ENCODE measurements around the gene ENPP6.
"Not testable (repeated sequence)": the region's sequence is repeated elsewhere in the genome, so short reads cannot be mapped to it uniquely, and the experiment has no call there.

Gene ENPP6

GRCh38 chr4:184148738-184149637 lies 68.7 kb downstream of the ENPP6 start:
- no peak for DNase-seq (ENCODE audit: low read depth)

DNA sequence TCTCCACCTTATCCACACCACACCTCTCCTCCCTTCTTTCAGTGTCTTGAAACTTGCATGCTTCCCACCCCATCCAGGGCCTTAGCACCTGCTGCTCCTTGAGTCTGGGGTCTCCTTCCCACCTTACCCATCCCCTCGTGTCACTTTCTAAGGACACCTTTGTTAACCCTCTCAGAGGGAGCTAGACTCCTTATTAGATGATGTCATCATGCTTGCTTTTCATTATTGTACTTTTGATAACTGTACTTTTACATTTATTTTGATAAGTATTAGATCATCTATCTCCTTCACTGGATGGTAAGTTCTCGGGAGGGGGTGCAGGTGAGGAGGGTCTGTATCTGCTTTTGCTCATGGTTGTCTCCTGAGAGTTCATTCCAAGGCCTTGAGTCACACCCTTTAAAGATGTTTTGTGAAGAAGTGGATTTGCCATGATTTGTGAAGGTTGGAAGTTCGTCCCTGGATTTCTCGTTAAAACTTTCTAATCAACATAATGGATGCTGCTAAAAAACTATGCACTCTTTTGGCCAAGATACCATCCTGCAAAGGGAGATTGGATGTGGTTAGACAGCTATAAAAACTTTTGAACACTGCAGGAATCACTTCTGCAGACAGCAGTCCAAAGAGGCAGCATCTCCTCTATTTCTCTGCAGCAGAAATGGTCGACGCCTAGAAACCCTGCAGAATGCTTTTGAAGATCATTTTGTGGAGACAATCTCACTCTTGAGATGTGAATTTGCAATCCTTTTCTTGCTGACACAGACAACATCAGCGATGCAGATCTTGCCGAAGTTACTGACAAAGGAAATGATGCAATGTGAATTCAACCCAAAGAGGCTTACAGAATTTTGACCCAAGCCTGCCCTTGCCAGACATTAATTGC lies 69.6 kb downstream of the ENPP6 start:
- DNase-seq (ENCODE audit: low read depth): no peak

DNA sequence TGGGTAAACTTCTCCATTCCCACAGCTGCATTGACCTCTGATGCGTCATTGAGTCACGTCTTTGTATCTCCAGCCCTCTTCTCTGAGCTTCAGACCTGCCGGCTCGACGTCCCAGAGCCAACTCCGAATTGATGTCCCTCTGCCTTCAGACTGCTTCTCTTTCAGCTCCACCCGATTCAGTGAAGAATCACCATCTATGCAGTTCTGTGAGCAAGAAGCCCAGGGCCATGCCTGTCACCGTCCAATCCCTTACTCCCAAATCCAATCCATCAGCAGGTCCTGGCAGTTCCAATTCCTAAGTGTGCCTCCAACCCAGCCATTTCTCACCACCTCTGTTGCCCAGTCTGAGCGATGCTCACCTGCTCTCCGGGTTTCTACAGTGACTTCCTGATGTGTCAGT lies 70.7 kb downstream of the ENPP6 start:
- no peak for DNase-seq (ENCODE audit: low read depth)

- no peak for DNase-seq (ENCODE audit: low read depth)
Measured at GRCh38 chr4:184145596-184145995, 72.1 kb downstream of the ENPP6 start.

DNA sequence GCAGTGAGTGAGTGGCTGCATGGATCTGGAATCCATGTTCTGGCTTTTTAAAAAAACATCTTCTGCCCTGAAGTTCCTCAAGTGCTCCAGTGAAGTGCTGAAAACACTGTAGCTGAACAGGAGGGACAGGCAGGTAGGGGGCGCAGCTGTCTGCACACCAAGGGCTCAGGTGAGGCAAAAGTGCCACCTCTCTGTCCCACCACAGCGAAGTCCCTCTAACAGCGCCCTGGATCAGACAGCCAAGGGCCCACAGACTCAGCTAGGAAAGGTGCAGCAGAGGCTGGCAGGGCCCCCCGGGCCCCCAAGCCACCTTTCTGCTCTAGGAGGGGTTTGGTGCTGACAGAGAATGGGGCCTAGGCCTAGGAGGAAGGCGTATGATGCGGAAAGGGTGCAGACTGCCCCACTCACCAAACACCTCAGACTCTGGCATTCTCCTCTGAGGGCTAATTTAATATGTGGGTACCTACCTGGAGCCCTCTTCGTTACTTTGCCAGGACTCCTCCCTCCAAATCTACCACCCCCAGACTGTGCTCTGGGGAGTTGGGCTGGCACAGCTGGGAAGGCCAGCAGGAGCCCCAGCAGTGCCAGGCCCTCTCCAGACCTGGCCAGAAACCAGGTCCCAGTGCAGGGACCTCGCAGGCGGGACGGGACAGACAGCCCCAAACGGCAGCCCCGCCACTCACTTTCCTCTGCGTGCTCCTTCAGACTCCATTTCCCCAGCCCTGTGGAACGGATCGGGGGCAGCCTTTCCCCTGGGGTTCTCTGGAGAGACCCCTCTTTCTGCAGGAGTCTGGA lies 73.7 kb downstream of the ENPP6 start:
- DNase-seq (ENCODE audit: low read depth): no peak

GRCh38 chr4:184142121-184143000 lies 75.3 kb downstream of the ENPP6 start:
- DNase-seq (ENCODE audit: low read depth): no peak

GRCh38 chr4:184140901-184141300 lies 76.8 kb downstream of the ENPP6 start:
- DNase-seq (ENCODE audit: low read depth): not testable (repeated sequence)

DNA sequence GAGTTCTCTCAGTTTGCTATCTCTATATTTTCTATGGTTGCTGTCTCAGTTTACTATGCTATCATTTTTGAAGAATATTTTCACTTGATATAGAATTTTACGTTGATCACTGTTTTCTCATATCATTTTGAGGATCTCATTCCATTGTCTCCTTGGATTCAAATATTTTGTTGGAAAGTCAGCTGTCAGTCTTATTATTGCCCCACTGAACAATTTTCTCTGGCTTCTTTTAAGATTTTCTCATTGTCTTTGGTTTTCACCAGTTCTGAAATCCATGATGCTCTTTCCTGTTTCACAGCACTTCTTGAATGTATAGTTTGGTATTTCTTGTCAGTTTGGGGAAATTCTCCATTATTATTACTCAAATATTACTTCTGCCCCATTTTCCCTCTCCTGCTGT lies 81.1 kb downstream of the ENPP6 start:
- no peak for DNase-seq (ENCODE audit: low read depth)

DNA sequence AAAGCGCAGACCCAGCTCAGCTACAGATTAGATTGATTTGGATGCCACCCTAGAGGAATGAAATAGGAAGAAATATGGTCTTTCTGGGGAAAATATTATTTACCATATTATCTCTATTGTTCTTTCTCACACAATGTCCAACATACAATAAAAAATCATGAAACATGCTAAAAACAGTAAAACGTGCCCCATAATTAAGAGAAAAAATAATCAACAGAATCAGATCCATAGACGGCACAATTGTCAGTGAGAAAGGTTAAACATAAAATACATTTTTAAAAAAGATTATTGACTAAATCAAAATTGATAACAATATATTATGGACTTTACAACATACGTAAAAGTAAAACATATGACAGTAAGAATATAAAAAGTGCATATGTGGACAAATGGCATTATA lies 90.9 kb downstream of the ENPP6 start:
- DNase-seq (ENCODE audit: low read depth): no peak

GRCh38 chr4:184122631-184123408 lies 94.9 kb downstream of the ENPP6 start:
- no peak for DNase-seq (ENCODE audit: low read depth)

DNA sequence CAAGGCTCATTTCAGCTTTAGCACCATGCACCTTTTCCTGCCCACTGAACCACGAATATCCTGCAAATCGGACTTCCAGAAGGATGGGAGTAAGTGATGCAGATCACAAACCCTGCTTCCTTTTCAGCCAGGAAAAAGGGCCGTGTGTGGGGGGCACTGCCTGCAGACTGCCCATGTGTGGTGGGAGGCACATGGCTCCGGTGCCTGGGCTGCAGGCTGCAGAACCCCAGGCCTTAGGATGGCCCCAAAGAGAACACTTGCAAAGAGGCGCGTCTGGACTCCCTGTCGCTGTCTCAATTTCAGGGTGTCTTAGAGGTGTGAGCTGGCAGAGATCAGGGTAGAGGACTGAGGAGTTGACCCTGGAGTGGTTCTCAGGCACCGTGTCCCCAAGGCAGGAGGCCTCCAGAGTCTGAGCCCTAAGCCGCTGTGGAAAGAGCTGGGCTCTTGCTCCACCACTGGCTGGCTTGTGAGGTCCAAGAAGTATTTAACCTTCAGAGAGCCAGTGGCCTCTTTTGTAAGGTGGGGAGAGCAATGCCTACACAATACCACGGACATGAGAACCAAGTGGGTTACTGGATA lies 97.0 kb downstream of the ENPP6 start:
- no peak for DNase-seq (ENCODE audit: low read depth)

GRCh38 chr4:184117662-184118199 lies 99.9 kb downstream of the ENPP6 start:
- DNase-seq (ENCODE audit: low read depth): no peak

- no peak for DNase-seq (ENCODE audit: low read depth)
Measured at GRCh38 chr4:184115399-184115798, 102.3 kb downstream of the ENPP6 start.

DNA sequence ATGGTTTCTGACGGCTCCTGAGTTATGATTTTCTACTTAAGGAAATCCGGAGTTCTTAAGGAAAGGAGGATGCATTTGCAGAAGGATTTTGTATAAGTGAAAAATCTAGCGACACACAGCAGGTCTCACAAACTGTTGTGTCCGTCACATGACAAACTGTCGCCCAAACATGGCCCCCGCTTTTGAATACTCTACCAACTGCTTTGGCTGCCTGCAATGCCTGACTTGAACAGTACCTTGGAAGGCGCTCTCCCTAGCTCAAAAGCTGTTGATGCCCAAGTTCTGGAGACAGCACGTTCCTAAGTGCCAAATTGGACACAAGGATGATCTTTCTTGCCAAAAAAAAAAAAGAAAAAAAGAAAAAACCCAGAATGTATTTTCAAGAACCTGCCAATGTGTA lies 103.2 kb downstream of the ENPP6 start:
- no peak for DNase-seq (ENCODE audit: low read depth)

DNA sequence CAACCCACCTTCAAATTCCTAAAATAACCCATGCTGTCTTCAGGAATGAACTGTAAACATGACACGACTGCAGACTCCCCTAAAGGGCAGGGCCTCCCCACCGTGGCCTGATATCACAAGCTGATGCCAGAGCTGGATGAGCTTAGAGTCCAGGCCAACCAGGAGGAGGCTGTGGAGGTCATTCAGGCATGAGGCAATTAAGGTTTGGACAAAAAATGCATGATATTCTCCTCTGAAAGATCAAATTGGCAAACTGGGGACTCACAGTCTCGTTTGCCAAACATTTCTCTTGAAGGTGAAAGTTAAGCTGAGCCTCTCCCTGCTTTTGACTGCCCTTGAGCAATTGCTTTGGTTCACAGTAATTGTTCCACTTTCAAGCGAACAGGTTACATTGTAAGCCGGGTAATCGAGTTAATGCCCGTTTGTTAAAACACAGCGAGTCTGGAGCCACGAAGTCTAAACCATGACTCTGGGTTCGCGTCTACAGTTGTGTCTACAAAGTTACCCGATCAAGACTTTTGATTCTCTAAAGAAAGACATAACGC lies 105.6 kb downstream of the ENPP6 start:
- no peak for DNase-seq (ENCODE audit: low read depth)

DNA sequence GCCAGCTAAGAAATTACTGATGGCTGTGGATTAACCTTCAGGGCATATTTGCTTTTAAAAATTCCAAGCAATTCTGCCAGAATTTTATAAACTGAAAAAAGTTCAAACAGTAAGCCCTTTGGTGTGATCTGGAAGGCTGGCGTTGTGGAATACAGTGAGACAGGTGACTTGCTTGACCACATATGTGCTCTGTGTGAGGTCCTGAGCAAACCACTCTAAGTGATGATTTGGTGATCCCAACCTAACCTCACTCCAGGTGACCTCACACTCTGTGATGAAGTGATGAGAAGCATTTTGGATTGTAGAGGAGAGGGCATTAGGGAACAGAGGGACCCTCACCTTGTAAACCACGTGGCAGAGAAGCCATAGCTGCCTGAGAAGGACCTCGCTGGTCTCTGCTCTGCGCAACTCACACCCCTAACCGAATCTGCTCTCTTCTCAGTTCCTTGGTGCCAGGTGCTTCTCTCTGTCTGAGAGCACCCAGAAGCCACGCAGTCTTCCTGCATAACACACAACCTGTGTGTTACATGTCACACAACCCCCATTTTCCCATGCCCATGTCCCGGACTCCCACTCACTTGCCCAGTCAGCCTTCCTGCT lies 106.3 kb downstream of the ENPP6 start:
- DNase-seq (ENCODE audit: low read depth): no peak

GRCh38 chr4:184110452-184111224 lies 107.0 kb downstream of the ENPP6 start:
- no peak for DNase-seq (ENCODE audit: low read depth)

DNA sequence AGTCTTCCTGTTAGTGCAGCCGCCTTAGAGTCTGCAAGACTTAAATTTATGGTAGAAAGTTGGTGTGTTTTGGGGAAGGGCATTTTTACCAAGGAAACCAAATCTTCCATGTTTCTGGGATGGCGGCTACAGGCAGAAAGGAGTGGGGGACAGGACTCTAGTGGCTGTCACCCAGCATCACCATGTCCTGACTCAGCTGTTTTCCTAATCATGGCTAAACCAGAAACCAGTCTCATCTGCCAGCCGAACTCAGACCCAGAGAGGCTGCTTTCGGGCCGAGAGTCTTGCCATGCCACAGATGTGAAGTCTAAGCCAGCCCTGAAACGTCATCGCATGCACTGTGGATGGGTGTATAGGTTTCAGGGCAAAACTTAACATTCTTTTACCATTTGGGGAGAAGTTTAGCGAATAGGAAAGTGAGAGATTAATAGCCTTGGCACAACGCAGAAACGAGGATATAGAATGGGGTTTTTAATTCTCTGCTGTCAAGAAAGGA lies 109.6 kb downstream of the ENPP6 start:
- DNase-seq (ENCODE audit: low read depth): no peak
